ENCODE data around the gene BMP7. TPM values are rescaled to one million over a fixed set of nuclear protein-coding genes. Genes with fewer than 3 reads are reported as not detected.

The BMP7 gene
- total and polyA plus RNA-seq, 2 of the 13 experiments (the other 11 are each of a cell fraction or from before 2014, with no cell fraction given), result not detected

GRCh38 chr20:57248132-57248797, 18.2 kb downstream of the BMP7 start:
- H3K4me2 ChIP-seq (ENCODE audit: low read depth, low read length), result no peak overlapping the region
- H3K4me3 ChIP-seq (replicated peaks in 1 of 3; ENCODE audit: insufficient read depth in 1 of 3, low read depth in 2 of 3, low read length in 3 of 3), result no peak overlapping the region
- H2AFZ ChIP-seq (ENCODE audit: low read length), result no peak overlapping the region
- intact Hi-C loops (cut with micrococcal nuclease; ENCODE audit: unreplicated experiment) (loop anchor here (10.0 kb wide), 1 partner anchor 97 kb away; no protein-coding TSS in a partner anchor), in situ Hi-C loops (cut with HindIII; ENCODE audit: extremely low pct_ligation_motif_present, low pct_unique_long_range_greater_than_20kb) (no loop called here)
- no TSS peak for BruUV-seq (replicated peaks)
- no peaks in the 10 kb centered on the region for H3K9me3 ChIP-seq (ENCODE audit: low read length)
- H3K79me2 ChIP-seq (ENCODE audit: insufficient read depth, low read length), result no peaks in the 10 kb centered on the region
- DNase-seq (ENCODE audit: low spot score), result no peak
- H3K4me1 ChIP-seq (ENCODE audit: insufficient read depth, low read length), result no peaks in the 10 kb centered on the region
- no peaks in the 10 kb centered on the region for H4K20me1 ChIP-seq (ENCODE audit: insufficient read depth, low read length)
- CTCF ChIA-PET (ENCODE audit: low intra/inter-chr PET ratio, low total read pairs), result no interaction called here
- POLR2A ChIA-PET, result no interaction called here
- FAIRE-seq, result no peak
- 9% methylated on average over 4 of the region's 4 CpGs for WGBS (ENCODE audit: low lambda C conversion rate)
- peaks cover 7 to 30% of the 10 kb centered on the region in 2 experiments; a peak in 4 of 5 replicates for H3K27me3 ChIP-seq (ENCODE audit: control insufficient read depth in 1 of 2, insufficient read depth in 2 of 2, low read length in 2 of 2)
- ATAC-seq, result no peak
- no peak overlapping the region for H3K27ac ChIP-seq (ENCODE audit: extremely low read length, insufficient read depth, low read length)
- H3K36me3 ChIP-seq (replicated peaks in 1 of 2; ENCODE audit: control insufficient read depth in 1 of 2, insufficient read depth in 2 of 2, low read length in 2 of 2), result no peaks in the 10 kb centered on the region
- no peak overlapping the region for H3K9ac ChIP-seq (ENCODE audit: insufficient read depth, low read depth, low read length)
- TF ChIP-seq CREM (IDR thresholded peaks at IDR 0.05) (0 out of 2 replicates have a peak, but pooled peaks have one; percentile 23), CREM (CRISPR knock-in tag; IDR thresholded peaks at IDR 0.05) (no peak), GMEB1 (CRISPR knock-in tag; IDR thresholded peaks at IDR 0.05; ENCODE audit: borderline replicate concordance) (no peak)

- no peak overlapping the region for H2AFZ ChIP-seq (ENCODE audit: low read length)
- no peak overlapping the region for H3K4me2 ChIP-seq (ENCODE audit: low read depth, low read length)
- POLR2A ChIA-PET, result no interaction called here
- no peaks in the 10 kb centered on the region for H3K9me3 ChIP-seq (ENCODE audit: low read length)
- no peaks in the 10 kb centered on the region for H3K79me2 ChIP-seq (ENCODE audit: insufficient read depth, low read length)
- no peaks in the 10 kb centered on the region for H3K4me1 ChIP-seq (ENCODE audit: insufficient read depth, low read length)
- CTCF ChIA-PET (ENCODE audit: low intra/inter-chr PET ratio, low total read pairs), result no interaction called here
- no peak overlapping the region for H3K27ac ChIP-seq (ENCODE audit: extremely low read length, insufficient read depth, low read length)
- WGBS (ENCODE audit: low lambda C conversion rate), result 6% methylated on average over 8 of the region's 8 CpGs
- peaks cover 7 to 22% of the 10 kb centered on the region in 2 experiments; a peak in 2 of 5 replicates for H3K27me3 ChIP-seq (ENCODE audit: control insufficient read depth in 1 of 2, insufficient read depth in 2 of 2, low read length in 2 of 2)
- in situ Hi-C loops (cut with HindIII; ENCODE audit: extremely low pct_ligation_motif_present, low pct_unique_long_range_greater_than_20kb), result no loop called here
- H3K9ac ChIP-seq (ENCODE audit: insufficient read depth, low read depth, low read length), result no peak overlapping the region
- DNase-seq (ENCODE audit: low spot score) (no peak), FAIRE-seq (no peak), ATAC-seq (no peak)
- no peaks in the 10 kb centered on the region for H3K36me3 ChIP-seq (replicated peaks in 1 of 2; ENCODE audit: control insufficient read depth in 1 of 2, insufficient read depth in 2 of 2, low read length in 2 of 2)
- H4K20me1 ChIP-seq (ENCODE audit: insufficient read depth, low read length), result no peaks in the 10 kb centered on the region
- H3K4me3 ChIP-seq (replicated peaks in 1 of 3; ENCODE audit: insufficient read depth in 1 of 3, low read depth in 2 of 3, low read length in 3 of 3), result no peak overlapping the region
- BruUV-seq (replicated peaks), result no TSS peak
- intact Hi-C loops (cut with micrococcal nuclease; ENCODE audit: unreplicated experiment), result loop anchor here (10.0 kb wide), 1 partner anchor 97 kb away; no protein-coding TSS in a partner anchor
- no peak for TF ChIP-seq HNRNPL (IDR thresholded peaks at IDR 0.05; ENCODE audit: low read depth, low read length)
- TF ChIP-seq DR1 (CRISPR knock-in tag; IDR thresholded peaks at IDR 0.05), result no peak
- TF ChIP-seq KAT7 (CRISPR knock-in tag; IDR thresholded peaks at IDR 0.05; ENCODE audit: borderline replicate concordance), result no peak
- TF ChIP-seq PHB2 (IDR thresholded peaks at IDR 0.05; ENCODE audit: partially characterized antibody), result no peak
- no peak for TF ChIP-seq LCORL (IDR thresholded peaks at IDR 0.05)
- TF ChIP-seq LCORL (CRISPR knock-in tag; IDR thresholded peaks at IDR 0.05), result no peak
- TF ChIP-seq HNRNPUL1 (IDR thresholded peaks at IDR 0.05; ENCODE audit: low read depth, low read length), result no peak
- TF ChIP-seq ELK4 (CRISPR knock-in tag; IDR thresholded peaks at IDR 0.05; ENCODE audit: borderline replicate concordance), result no peak
- no peak for TF ChIP-seq MXD3 (CRISPR knock-in tag; IDR thresholded peaks at IDR 0.05)
- no peak for TF ChIP-seq ZNF605 (CRISPR knock-in tag; IDR thresholded peaks at IDR 0.05)
- TF ChIP-seq ZNF567 (CRISPR knock-in tag; IDR thresholded peaks at IDR 0.05; ENCODE audit: borderline replicate concordance), result no peak
Observed at GRCh38 chr20:57247292-57247965, 19.0 kb downstream of the BMP7 start.
